ENCODE data around the gene MIS12.

Gene MIS12, protein sequence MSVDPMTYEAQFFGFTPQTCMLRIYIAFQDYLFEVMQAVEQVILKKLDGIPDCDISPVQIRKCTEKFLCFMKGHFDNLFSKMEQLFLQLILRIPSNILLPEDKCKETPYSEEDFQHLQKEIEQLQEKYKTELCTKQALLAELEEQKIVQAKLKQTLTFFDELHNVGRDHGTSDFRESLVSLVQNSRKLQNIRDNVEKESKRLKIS

DNA sequence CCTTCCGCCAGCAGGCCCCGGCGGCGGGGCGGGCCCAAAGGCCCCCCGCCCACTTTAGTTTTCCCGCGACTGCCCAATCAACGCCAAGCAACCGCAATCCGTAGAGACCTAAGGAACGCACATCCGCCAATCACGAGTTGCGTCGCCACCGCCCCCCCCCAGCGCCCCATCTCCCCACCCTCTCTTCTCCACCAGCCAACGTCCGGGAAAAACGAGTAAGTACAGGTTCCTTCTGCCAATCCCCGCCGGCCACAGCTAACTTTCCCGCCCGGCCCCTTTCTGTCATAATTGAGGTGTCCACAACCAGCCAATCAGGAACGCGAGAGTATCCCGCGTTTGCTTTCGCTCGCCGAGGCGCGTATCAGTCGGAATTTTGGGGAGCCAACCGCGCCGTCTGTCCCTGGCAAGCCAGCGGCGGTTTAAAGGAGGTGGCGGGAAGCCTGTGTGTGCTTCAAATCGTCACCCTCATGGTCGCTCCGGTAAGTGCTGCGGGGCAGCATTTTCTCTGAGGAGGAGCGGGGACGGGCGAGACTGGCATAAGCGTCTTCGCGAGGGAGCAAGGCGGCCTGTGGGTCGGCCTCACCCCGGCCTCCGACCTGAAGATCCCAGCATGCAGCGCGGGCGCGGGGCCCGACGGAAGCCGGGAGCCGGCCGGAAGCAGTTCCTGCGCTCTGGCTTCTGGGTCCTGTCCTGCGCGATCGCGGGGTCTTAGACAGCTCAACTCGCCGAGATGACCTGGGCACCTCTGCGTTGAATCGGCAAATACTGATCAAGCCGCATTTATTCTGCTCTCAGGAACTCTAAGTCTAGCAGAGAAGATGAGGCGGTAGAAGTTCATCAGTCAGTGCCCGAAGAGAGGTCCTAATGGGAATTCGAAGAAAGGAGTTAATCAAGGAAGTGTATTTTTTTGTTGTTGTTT, at the start of gene MIS12:
TSS of gene MIS12 (plus strand) at position 361 of the 919 bp plus-strand sequence. CDS start 2,297 bp downstream, outside the sequence.
- peak; percentile 98 for DNase-seq

DNA sequence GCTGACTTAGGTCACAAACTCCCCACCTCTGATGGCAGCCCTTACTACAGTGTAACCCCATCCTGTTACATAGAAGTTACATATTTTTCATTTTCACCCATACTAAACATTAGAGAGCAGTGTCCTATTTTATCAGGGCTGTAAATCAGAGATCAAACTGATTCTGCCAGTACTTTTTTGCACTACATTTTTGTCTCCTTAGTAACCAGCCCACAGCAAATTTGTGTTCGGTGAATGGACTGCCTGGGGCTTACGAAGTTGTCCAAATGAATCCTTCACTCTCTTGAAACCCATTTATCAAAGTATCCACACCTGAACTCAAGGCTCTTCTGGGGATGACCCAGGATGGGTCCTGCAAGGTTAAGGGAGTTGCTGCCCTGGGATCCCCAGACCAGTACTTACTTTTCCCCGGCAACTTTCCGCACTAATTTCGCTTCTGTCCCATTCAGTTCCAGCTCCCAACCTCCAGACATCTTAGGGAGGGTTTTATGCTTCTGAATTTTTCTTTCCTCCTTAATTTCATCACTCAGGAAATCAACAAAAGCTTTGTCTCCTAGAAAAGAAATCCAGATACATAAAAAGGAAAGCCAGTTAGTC, 48.5 kb upstream of the MIS12 start:
- DNase-seq = no peak

DNA sequence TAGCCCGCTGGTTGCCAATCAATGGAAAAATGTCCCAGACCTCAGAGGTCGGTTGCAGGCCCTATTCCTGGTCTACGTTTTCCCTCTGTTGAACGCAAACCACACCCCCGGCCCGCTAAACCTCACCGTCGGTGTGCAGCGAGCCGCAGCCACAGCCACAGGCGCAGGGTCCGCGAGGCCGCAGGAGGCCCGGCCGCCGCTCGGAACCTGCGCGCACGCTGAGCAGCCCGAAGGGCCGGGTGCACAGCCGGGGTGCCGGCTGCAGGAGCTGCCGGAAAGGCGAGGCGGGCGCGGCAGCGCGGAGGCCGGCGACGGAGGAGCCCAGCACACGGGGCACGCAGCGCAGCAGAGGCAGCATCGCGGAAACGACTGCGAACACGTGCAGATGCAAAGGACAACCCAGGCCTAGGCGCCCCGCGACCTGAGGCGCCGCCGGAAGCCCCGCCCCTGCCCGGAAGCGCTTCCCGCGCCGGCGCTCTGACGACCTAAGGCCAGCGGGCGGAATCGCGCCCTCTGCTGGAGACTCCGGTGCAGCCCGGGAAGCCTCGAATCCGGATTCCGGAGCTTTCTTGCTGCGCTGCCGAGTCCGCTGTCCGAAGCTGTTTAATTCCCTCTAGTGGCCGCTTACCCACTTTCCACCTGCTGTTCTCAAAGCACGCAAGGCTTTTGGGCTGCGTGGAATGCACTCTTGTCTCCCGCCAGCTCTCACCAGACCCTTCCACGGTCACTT, 47.5 kb upstream of the MIS12 start, which contains the start of gene C1QBP:
TSS of gene C1QBP (minus strand) at position 440 of the 730 bp plus-strand sequence. CDS start at position 358, 82 bp downstream.
- DNase-seq = peak; percentile 73

GRCh38 chr17:5439446-5439764, 47.0 kb upstream of the MIS12 start:
- DNase-seq = no peak

GRCh38 chr17:5443728-5444127, 42.6 kb upstream of the MIS12 start:
- no peak for DNase-seq

GRCh38 chr17:5444209-5444608, 42.2 kb upstream of the MIS12 start:
- no peak for DNase-seq

GRCh38 chr17:5446786-5447185, 39.6 kb upstream of the MIS12 start:
- no peak for DNase-seq

DNA sequence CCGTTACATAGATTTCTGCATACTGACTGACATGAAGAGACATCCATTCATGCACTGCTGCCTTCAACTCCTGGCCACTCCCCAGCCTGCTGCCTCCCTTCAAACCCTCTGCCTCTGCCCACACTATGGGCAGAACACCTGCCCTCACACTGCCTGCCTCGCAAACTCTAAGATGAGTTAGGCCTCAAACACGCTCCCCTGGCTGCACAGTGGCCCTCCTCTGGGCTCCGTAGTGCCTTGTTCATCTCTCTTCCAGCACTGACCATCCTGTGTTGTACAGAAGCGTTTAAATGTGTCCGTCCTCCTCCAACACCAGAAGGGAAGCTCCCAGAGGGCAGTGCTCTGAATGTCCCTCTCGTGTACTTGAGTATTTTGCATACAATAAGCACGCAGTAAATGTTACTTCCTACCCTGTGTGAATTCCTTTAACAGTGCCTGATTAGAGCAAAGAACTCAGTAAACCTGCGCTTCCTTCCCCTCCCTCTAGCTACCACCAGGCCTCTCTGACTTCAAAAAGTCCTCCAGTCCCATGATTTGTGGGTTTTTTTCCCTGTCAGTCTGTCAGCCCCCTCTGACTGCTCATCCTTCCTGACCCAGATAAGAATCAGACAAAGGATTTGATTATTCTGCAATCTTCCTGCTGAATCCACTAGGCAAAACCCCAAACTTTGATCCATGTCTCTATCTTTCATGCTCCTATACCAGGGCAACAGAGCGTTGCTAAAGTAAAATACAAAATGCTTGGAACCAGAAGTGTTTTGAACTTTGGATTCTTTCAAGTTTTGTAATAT, 21.5 kb upstream of the MIS12 start:
- peak; percentile 1 for DNase-seq

DNA sequence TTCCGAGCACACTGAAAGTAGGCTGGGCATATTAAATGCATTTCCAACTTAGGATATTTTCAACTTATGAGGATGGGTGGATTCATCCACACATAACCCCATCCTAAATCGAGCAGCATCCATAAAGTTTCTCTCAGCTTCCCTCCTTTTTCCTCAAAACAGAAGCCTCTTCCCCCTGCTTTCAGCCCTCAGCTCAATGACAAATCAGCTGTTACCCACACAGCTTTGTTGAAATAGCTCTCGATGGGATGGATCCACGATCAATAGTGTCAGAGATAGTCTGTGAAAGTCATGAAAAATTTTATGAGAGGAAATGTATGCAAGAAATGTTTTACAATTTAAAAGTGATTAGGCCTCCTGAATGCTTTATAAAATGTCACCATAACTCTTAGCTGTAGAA, 20.1 kb upstream of the MIS12 start:
- no peak for DNase-seq

GRCh38 chr17:5467416-5467815, 18.9 kb upstream of the MIS12 start:
- no peak for DNase-seq

- DNase-seq = no peak
Measured at GRCh38 chr17:5468075-5468473, 18.3 kb upstream of the MIS12 start.

GRCh38 chr17:5472511-5472910, 13.9 kb upstream of the MIS12 start:
- DNase-seq = no peak

- no peak for DNase-seq
Measured at GRCh38 chr17:5473906-5474305, 12.5 kb upstream of the MIS12 start.

GRCh38 chr17:5478992-5479391, 7.4 kb upstream of the MIS12 start:
- DNase-seq = no peak

DNA sequence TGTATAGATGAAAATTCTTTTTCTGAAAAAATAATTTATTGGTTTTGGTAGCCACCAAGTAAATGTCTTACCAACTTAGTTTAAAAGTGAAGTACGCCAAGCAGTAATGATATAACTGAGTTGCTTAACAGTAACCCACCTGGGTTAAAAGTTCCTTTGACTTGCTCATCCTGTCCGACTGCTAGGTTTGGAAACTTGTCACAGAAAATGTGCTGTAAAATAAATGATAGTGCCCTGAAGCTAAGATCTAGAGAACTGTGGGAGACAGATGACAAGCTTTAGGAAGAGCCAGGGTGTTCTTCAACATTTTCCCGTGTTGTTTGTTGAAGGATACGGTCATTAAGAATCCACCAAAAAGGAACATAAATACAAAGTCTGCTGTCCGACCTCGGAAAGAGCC, 5.4 kb upstream of the MIS12 start:
- no peak for DNase-seq

- DNase-seq = no peak
Measured at GRCh38 chr17:5481451-5481850, 4.9 kb upstream of the MIS12 start.

GRCh38 chr17:5485270-5486205, 828 bp upstream of the MIS12 start, which contains the start of gene DERL2:
DERL2 (minus strand) TSS chr17:5486178; CDS start chr17:5486161, 17 bp downstream.
- no peak for DNase-seq

- DNase-seq = no peak
Measured at GRCh38 chr17:5488752-5489151, 2.4 kb downstream of the MIS12 start.

- DNase-seq = no peak
Measured at GRCh38 chr17:5492970-5493369, 6.6 kb downstream of the MIS12 start.

DNA sequence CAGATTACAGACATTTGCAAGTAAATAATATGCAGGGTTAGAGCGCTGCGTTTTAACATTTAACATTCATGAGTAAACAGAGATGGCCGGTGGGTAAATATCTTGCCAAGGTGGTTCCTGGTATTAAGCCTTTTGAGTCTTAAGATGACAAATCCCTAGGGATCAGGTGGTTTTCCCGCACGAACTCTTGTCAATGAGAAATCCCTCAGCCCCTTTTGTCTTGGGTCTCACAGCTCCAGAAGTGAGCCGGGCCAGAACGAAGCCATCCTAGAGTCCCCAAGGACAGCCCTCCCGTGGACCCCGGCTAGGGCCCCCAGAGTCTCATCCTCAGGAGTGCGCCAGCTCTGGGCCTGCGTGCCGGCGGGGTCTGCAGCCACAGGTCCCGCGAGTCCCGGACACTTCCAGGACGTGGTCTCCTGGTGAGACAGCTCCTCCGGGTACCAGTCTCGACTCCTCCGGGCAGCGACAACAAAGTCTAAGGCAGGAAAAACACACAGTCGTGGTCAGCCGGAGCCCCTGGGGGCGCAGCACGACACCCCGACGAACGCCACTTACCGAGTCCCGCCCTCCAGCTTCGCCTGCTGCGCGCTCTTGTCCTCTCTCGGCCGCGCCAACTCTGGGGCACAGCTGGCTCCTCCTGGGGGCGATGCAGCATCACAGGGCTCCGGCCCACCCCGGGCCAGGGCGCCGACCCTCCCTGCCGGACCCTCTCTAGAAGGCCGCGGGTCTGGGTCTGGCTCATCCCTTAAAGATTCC, 13.3 kb downstream of the MIS12 start:
- DNase-seq = no peak
